Activated gamma-delta T cell treated with Interleukin-2 at 50 U/mL for 16 hours (primary cell): ENCODE measurements around the gene THEMIS.
"Not testable (repeated sequence)": the region's sequence is repeated elsewhere in the genome, so short reads cannot be mapped to it uniquely, and the experiment has no call there.

ENCODE experiments used
- DNase-seq: peaks from one replicate; pipeline ENCODE4 v3.0.0-alpha.2; 2020

THEMIS gene

GRCh38 chr6:127706216-127706615 is 194.6 kb downstream of the THEMIS start:
- DNase-seq: no peak

GRCh38 chr6:127695108-127695507 is 205.8 kb downstream of the THEMIS start:
- no peak for DNase-seq

GRCh38 chr6:127691146-127691545 is 209.7 kb downstream of the THEMIS start:
- DNase-seq: no peak

- no peak for DNase-seq
These were observed 210.3 kb downstream of the THEMIS start for GRCh38 chr6:127690588-127690987.

- DNase-seq: no peak
These were observed 210.8 kb downstream of the THEMIS start for GRCh38 chr6:127690092-127690491.

GRCh38 chr6:127687490-127687889 is 213.4 kb downstream of the THEMIS start:
- DNase-seq: not testable (repeated sequence)

- no peak for DNase-seq
These were observed 214.8 kb downstream of the THEMIS start for GRCh38 chr6:127686084-127686483.

GRCh38 chr6:127684501-127684900 is 216.4 kb downstream of the THEMIS start:
- no peak for DNase-seq
